GM19455 (cell line): Measurements from ENCODE around the gene NLK.

Experiments
- ATAC-seq: cut with Tn5 transposase; IDR thresholded peaks from one replicate; pipeline ENCODE4 v1.9.1; 2021; ENCODE audit not compliant: unreplicated experiment

The NLK gene

DNA sequence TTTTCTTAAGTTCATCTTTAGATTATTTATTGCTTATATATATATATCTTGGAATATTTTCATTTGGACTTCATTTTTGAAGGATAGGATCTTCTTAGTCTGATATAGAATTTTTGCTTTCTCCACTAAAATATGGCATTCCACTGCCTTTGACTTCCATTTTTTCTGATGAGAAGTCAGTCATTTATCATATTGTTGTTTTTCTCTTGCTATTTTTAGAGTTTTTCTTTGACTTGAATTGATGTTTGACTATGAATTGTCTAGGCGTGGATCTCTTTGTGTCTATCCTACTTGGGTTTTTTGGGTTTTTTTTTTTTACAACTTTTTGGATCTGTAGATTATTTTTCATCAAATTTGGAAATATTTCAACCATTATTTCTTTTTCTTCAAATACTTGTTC, 67.7 kb downstream of the NLK start:
- no peak for ATAC-seq

DNA sequence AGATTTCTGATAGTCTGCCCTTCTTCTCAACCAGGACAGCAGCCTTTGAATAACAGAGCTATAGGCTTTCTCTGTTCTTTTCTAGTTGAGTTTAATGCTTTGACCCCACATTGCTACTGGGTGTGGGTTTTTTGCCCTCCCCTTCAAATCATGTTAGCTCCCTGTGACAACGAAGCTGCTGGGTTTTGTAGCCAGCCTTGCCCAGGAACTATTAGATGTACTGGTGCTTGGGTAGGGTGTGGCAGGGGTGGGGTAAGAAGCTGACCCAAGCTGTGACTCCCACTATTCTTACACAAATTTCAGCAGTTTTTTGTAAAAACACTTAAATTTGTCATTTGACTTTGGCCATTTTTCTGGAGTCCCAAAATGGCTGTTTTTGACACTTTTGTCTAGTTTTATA, 69.7 kb downstream of the NLK start:
- no peak for ATAC-seq

DNA sequence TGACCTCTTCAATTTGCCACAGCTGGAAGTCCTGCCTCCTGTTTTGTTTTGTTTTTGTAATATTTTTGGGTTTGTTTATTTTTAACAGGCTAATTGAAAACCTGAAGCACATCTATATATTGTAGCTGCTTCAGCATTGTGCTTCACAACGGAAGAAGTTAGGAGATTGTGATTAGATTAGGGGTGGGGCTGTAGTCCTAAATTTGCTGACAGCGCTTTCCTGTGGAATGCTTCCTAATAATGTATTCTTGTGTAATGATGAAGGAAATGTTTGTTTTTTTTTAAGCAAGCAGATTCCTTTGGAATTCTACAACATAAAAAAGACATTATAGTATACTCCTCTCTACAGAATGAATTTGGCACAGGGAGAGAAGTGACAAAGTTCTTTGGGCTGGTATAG, 70.1 kb downstream of the NLK start:
- no peak for ATAC-seq

DNA sequence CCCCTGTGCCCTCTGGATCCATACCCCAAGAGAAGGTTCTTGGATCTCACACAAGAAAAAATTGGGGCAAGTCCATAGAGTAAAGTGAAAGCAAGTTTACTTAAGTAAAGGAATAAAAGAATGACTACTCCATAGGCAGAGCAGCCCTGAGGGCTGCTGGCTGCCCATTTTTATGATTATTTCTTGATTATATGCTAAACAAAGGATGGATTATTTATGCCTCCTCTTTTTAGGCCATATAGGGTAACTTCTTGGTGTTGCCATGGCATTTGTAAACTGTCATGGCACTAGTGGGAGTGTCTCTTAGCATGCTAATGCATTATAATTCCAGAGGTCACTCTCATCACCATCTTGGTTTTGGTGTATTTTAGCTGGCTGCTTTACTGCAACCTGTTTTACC, 70.8 kb downstream of the NLK start:
- ATAC-seq: no peak

DNA sequence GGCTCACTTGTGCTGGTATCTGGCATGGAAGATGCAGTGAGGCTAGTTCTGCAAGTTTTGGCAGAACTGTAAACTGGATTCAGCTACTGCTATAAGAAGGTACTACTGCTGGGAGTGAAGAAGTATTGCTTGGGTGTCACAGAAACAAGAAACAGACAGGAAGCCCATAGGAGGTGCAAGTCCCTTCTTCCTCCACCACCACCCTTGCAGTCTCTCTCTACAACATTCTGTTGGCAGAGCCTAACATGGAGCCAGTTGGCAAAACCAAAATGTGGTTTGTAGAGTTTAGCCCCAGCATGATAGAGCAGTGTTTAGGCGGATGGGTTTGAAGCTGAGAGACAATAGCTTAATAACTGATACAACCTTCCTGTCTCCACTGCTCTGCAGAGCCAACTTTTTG, 72.6 kb downstream of the NLK start:
- ATAC-seq: no peak

DNA sequence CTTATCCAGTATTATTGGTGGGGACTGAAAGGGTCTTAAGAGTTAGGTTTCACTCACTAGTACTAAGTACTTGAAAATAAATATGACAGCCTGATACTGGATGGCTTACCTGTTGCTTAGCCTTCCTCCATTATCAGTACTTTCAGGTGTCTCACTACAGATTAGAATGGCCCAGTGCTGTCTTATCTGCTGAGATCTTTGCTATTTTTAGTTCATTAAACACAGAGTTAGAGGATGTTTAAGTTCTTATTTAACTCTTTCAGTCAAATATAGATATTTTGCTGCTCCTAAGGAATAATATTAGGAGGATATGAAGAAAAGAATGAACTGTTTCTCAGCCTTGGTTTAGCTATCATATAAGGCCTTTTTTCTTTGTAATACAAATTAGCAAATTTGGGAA, 74.8 kb downstream of the NLK start:
- no peak for ATAC-seq

DNA sequence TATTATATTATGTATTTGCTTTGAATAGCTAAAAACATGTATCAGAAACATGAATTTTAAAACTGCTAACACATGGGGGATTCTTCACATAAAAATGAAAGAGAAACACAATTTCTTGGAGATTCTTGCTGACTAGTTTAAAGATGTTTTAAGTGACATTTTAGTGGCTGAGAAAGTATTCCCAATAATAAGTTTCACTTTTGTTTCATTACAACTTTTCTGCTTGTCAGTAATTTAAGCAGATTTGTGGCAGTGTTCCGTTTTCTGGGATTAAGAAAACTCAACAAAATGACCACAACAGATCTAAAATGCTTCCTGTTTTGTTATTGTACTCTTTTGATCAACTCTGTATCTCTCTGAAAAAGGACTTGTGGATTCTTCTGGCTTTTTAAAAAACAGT, 75.9 kb downstream of the NLK start:
- ATAC-seq: no peak

DNA sequence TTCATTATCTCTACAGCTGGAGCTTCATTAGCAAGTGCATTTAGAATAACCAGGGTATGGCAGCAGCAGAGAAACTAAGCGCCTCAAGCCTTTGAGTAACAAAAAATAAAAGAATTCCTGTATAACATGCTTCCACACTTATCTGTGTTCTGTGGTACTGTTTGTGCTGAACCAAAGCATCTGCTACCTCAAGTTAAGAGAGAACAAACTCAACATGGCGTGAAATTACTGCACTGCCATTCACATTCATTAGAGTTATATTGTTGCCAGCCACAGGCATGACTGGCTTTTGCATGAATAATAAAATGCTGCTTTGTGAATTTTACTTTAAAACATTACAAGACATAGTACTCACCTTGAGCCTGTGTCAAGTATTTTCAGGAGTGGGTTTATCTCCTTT, 76.6 kb downstream of the NLK start:
- no peak for ATAC-seq

DNA sequence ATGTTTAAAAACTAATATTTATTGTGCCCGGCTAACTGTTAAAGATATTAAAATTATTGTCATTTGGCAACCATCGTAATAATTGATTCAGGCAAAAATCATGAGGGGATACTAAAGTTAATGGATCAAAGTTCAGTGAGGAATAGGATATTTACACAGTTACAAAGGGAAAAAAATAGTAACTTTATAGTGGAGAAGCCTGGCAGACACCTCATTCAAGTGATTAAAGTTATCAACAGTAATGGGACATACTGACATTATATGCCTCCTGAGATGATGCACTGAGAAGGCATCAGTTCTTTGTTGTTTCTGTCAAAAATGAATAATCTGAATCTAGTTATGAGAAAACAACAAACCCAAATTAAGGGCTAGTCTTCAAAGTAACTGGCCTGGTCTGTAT, 77.1 kb downstream of the NLK start:
- ATAC-seq: no peak

DNA sequence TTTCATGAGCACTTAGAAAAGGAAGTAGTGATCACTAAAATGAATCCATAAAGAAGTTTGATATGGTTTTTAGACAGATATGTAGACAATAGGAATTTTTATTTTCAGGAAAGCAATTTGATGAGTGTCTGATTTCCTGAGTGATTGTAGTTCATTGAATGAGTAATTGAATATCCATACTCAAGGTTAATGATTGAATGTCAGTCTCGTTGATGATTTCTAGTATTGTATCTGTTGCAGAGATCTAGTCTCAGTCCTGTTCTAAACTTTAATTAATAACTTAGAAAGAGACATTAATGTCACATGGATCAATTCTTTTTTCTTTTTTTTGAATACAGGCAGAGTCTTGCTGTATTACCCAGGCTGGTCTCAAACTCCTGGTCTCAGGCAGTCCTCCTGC, 78.3 kb downstream of the NLK start:
- no peak for ATAC-seq

DNA sequence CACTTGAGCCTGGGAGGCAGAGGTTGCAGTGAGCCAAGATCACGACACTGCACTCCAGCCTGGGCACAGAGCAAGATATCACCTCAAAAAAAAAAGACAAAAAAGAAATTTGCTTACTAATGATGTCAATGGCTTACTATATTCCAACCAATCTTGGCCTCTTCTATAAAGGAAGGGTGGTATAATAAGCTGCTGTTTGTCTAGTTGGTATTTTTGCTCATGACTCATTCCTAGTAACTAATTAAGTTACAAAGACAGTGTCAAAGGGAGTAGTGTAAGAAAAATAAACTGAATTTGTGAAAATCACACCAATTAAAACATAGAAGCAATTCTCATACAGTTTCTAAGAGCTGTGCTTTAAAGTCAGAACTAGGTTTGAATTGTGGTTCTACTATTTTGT, 82.5 kb downstream of the NLK start:
- no peak for ATAC-seq

DNA sequence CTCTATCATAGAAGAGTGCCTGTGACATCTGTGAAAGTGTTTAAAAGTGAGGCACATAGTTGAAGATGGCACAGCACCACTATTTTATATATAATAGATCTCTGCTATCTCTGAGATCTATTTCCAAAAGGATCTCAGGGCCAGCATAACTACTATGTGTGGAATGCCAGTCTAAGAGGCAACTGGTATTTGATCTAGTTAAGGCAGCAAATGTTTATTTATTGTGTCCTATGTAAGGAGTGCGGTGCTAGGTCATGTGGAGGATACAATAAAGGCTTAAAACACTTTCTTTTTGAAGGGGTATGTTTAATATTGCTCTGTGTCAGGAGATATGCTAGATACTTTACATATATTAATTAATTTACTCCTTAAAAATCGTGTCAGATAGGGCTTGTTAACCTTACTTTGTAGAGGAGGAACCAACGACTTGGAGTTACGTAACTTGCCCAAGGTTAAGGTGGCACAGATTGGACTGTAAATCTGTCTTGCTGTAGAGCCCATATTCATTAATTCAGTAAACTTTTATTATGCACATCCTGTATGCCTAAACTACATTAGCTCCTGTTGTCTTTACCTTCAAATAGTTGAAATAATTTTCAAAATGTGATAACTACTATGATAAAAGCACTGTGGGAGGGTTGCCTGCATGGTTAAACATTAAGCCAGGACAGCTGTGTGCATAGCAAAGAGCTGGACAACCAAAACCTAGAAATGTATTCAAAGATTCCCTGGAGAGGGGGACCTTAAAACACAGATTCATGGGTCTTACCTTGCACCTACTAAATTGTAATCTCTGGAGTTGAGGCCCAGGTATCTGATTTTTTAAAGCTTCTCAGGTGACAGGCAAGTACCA, 83.3 kb downstream of the NLK start:
- no peak for ATAC-seq

DNA sequence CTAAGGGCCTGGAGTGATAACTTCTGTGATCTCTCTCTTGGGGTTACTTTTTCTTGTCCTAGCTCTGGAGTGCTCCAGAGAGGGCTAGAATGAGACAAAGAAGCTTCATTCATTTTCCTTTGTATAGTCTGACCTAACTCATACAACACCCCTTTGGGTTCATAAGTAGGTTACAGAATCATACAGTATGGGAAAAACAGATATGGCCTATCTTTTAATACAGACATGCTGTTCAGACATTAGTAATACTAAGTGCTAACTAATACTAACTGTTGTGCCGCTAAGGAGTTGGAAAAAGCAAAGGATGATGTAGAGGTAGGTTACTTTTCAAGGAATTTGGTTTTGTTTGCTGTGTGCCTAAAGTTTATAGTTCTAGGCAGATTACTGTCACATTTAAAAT, 84.7 kb downstream of the NLK start:
- no peak for ATAC-seq

DNA sequence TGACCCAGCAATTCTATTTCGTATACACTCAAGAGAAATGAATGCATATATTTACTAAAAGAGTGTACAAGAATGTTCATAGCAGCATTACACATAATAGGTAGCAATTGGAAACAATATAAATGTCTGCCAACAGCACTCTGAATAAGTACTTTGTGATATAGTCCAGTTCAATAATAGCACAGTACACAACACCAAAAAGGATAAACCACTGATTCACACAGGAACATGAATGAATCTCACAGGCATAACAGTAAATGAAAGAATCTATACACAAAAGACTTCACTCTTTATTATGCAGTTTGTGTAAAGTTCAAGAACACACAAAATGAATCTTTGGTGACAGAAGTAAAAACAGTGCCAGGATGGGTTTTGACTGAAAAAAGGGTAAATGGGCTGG, 86.3 kb downstream of the NLK start:
- no peak for ATAC-seq

DNA sequence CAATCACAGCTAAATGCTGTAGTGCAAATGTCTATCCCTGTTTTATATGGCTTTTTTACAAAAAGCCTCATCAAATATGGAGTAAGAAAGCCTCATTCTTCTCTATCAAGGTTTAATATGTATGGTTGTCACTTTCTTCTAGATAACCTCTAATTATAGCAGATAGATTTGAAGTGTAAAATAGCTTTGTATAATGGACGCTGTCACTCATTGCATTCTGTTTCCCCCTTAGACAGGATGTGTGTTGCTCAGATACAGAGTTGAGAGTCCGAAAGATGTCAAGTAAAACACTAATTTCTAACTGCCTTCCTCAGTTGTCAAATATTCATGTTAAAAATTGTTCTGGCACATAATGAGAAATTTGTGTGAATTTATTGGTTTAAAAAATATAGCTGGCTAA, 88.0 kb downstream of the NLK start:
- no peak for ATAC-seq

DNA sequence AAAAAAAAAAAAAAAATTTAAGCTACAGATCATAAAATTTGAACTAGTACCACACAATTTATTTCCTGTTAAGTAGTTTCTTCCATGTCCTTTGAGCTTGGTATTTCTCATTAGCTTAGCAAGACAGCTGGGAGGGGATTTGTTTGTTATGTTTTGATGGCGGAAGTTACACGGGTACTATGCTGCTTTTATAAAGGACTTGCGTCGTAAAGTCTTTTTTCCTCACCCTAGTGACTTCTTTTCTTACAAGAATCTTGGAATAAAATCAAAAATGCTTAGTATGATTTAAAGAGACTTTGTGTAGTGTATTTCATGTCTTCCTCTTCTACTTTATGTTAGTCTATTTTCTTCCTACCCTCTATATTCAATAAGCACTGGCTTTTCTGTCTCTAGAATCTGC, 89.1 kb downstream of the NLK start:
- no peak for ATAC-seq

DNA sequence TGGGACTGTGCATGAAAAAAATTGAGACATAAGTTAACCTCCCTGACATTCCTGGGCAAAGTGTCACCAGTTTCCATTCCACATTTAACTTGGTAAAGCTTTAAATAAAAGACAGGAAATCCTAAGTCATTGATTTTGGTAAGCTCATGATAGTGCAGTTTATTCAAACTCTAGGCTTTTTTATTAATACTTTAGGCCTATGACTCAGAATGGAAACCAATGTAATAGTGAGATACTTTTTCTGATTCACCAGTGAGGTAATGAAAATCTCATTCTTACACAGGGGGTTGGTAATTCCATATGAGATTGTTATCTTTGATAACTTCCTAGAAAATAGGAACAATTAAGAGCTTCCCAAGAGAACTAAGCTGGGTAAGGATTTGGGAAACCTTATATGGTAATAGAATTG, 91.1 kb downstream of the NLK start:
- ATAC-seq: no peak

DNA sequence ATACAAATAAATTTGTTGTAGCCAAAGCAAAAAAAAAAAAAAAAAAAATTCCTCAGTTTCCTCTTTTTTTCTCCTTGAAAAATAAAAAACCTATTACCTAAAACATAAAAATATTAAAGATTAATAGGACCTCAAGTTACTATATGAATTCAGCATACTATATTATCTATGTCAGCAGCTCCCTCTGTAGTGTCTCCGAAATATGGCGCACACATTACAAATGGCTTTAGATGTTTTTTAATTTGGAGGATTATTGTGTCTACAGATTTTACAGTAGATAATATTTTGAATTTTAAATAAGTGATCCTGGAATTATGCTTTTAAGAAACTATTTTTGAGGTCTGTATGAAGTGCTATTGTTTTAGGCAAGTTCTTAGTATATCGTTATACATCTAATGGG, 94.4 kb downstream of the NLK start:
- no peak for ATAC-seq

DNA sequence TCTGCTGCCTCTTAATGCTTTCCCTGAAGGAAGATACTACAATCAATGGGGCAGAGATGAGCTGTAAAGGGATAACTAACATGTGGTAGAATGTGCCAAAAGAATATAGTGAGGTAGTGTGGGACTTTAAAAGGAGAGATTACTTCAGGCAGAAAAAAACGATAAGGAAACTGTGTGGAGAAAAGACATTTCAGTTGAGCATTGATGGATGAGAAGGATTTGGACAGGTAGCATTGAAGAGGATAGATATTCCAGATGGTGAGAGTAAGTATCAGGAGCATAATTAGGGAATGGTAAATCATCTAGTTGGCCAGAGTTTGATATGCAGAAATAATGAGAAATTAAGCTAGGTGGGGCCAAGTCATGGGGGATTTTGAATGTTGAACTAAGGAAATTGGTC, 97.3 kb downstream of the NLK start:
- no peak for ATAC-seq

DNA sequence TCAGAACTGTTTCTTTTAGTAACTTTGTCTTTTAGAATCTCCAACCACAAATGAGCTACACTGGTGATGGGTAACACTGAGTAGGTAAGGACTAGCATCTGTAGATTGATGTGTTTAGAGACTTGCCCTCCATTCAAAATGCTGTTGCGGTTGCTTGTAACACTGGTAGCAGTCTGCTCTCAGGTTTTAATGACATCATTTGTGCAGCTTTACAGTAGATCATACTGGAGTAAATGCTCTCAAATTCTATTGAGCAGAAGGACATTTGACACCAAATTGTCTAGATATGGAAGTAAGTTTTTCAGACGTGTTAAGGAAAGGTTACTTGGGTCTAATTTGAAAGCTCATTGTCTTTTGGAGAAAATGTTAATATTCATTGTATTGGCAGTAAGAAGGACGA, 98.8 kb downstream of the NLK start:
- no peak for ATAC-seq

DNA sequence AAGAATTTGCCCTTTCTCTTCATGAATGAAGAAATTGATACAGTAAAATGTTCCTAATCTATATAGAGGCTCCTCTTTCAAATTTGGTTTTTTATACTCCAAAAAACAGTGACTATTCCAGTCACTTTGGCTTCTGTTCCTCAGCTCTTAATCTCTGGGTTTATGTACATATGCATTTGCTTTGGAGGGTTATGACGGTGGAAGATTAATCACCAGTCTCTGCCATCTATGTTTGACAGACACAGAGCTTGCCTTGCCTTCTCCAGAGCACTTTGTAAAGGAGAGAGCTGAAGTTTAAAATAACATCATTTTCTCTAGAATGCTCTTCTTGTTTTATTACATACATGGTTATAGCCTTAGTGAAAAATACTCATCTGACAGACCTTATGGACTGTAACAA, 99.3 kb downstream of the NLK start:
- no peak for ATAC-seq

DNA sequence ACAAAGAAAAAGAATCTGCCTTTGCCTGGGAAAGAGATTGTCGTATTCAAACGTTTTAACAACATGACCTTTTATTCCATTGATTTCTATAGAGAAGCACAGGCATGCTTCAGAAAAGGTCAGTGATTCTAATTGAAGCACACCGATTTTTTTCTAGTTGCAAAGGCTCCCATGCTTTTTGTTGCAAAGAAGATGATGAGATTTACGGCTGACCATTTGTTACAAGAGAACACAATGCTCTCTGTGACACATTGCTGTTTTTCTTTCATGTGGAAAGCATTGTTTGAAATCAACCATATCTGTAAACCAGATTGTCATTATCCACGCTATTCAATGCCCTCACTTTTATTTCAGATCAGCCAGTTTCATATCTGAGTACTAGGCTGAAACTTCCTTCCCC, 99.8 kb downstream of the NLK start:
- ATAC-seq: no peak

DNA sequence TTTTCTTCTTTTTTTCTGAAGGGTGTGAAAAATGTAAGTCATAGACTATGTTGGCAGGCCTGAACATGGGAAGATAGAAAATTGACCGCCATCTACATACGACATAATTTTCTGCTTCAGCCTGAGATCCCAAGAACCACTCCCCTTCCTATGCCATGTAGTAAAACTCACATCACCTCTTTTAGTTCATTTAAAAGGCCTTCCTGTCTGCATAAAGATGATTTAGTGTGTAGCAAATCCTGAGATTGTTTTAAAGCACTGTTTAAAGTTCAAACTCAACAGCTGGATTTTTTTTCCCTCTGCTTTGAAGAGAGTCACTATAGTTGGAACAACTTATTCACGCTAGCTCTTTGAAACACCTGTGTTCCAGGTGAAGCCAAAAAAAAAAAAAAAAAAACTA, 101.5 kb downstream of the NLK start:
- ATAC-seq: no peak
